Small intestine (tissue), 7 donors: Measurements from ENCODE around the gene SLC37A4. TPM values are rescaled to one million over a fixed set of nuclear protein-coding genes. Genes with fewer than 3 reads are reported as not detected.
"Not testable (repeated sequence)": the region's sequence is repeated elsewhere in the genome, so short reads cannot be mapped to it uniquely, and the experiment has no call there.

Experiments
- DNase-seq, 2 donors: peaks; one replicate each; pipeline versions ENCODE4 v3.0.0 to v3.0.0-alpha.2; 2013
- FAIRE-seq: peaks from 2 replicates; lab custom pipeline; 2012; peaks lifted over from hg19 to GRCh38; lab: Jason Lieb, UNC
- H3K27ac ChIP-seq, 3 donors: one replicate each; pipeline ENCODE4 v1.5.1; 2013; ENCODE audit warnings: low read length in 2 of 3, mild to moderate bottlenecking in 2 of 3, control low read depth in 1 of 3, inconsistent platforms in 1 of 3, low read depth in 1 of 3, moderate library complexity in 1 of 3
- H3K27me3 ChIP-seq, 3 donors: one replicate each; pipeline ENCODE4 v1.6.1; 2013; ENCODE audit warnings: low read length in 3 of 3, inconsistent platforms in 1 of 3; ENCODE audit not compliant: control insufficient read depth in 3 of 3, insufficient read depth in 3 of 3
- H3K36me3 ChIP-seq, 3 donors: one replicate each; pipeline ENCODE4 v1.6.1; 2013; ENCODE audit warnings: low read length in 3 of 3, inconsistent platforms in 1 of 3, low read depth in 1 of 3, mild to moderate bottlenecking in 1 of 3, moderate library complexity in 1 of 3; ENCODE audit not compliant: control insufficient read depth in 3 of 3, insufficient read depth in 2 of 3
- H3K4me1 ChIP-seq, 3 donors: one replicate each; pipeline ENCODE4 v1.6.1; 2013; ENCODE audit warnings: low read length in 2 of 3, inconsistent platforms in 1 of 3, low read depth in 1 of 3, mild to moderate bottlenecking in 1 of 3, moderate library complexity in 1 of 3; ENCODE audit not compliant: control insufficient read depth in 3 of 3, insufficient read depth in 2 of 3
- H3K4me3 ChIP-seq, 3 donors: one replicate each; pipeline ENCODE4 v1.5.1; 2013; ENCODE audit warnings: low read length in 3 of 3, control low read depth in 1 of 3, inconsistent platforms in 1 of 3, low read depth in 1 of 3, mild to moderate bottlenecking in 1 of 3, moderate library complexity in 1 of 3
- H3K9me3 ChIP-seq, 2 donors: one replicate each; pipeline ENCODE4 v1.6.1; 2013; ENCODE audit warnings: low read depth in 1 of 2, low read length in 1 of 2; ENCODE audit not compliant: control insufficient read depth in 2 of 2, insufficient read depth in 1 of 2
- WGBS, 3 donors: extraction: QIAGEN DNeasy Blood & Tissue Kit; methylation state at CpG; one replicate each; pipeline ENCODE4 v1.1.7; 2013; 5-methylcytosine and 5-hydroxymethylcytosine counted together
- polyA plus RNA-seq, 4 donors: library from polyadenylated mRNA; stranded (reverse) in 3 of 4; unstranded in 1 of 4; fragments of 200-250 nt in 3 of 4; fragments of 120-200 nt in 1 of 4; gene quantifications; one replicate each; pipeline versions ENCODE4 v1.2.1 to v1.2.3, GENCODE V29; 2013
- donor health status: healthy with polysubstance abuse.
- donor health status: control.
- donor health status: control.
- donor health status: Bipolar disorder and iron deficiency.
- donor health status: healthy.

SLC37A4 gene
- polyA plus RNA-seq, 4 donors: 57.9 to 250 (median 96.9) TPM

- WGBS, 3 donors: 80 to 85% (median 85%) methylated on average over 3 of the region's 3 CpGs
- FAIRE-seq: no peak
These were observed 4.1 kb upstream of the SLC37A4 start for GRCh38 chr11:119034813-119035212.

GRCh38 chr11:119033421-119033820 lies 2.7 kb upstream of the SLC37A4 start:
- not testable (repeated sequence) for FAIRE-seq

More at GRCh38 chr11:119034813-119035212, 4.1 kb upstream of the SLC37A4 start:
- Histone ChIP-seq H3K4me3 (no peak overlapping the region), H3K36me3 (no peaks in the 10 kb centered on the region), H3K4me1 (no peaks in the 10 kb centered on the region), H3K9me3 (no peaks in the 10 kb centered on the region), H3K27ac (no peak overlapping the region), H3K27me3 (no peaks in the 10 kb centered on the region)
- DNase-seq: no peak

GRCh38 chr11:119031912-119032280 lies 1.2 kb upstream of the SLC37A4 start:
- no peaks in the 10 kb centered on the region for H3K4me1 ChIP-seq
- H3K36me3 ChIP-seq: peaks cover 0 to 23% (median 0%) of the 10 kb centered on the region in 3 donors
- H3K4me3 ChIP-seq: no peak overlapping the region
- FAIRE-seq (no peak), DNase-seq (no peak)
- no peaks in the 10 kb centered on the region for H3K27me3 ChIP-seq
- 76 to 86% (median 83%) methylated on average over 8 to 9 of the region's 9 CpGs for WGBS, 3 donors
- no peaks in the 10 kb centered on the region for H3K9me3 ChIP-seq
- H3K27ac ChIP-seq: no peak overlapping the region

More at GRCh38 chr11:119033421-119033820, 2.7 kb upstream of the SLC37A4 start:
- not testable (repeated sequence) for H3K27me3 ChIP-seq, DNase-seq, H3K4me3 ChIP-seq, H3K36me3 ChIP-seq, H3K9me3 ChIP-seq, H3K4me1 ChIP-seq, H3K27ac ChIP-seq
- 79 to 93% (median 84%) methylated on average over 10 of the region's 10 CpGs for WGBS, 3 donors

- Histone ChIP-seq H3K9me3 (no peaks in the 10 kb centered on the region), H3K4me1 (peaks cover 0 to 19% (median 0%) of the 10 kb centered on the region in 3 donors), H3K36me3 (peaks cover 0 to 42% (median under 1%) of the 10 kb centered on the region in 3 donors), H3K27me3 (no peaks in the 10 kb centered on the region), H3K4me3 (peak overlapping the region; percentile 78 to 87 (median 82)), H3K27ac (peak overlapping the region; percentile 85 to 96 (median 88))
- DNase-seq (peak in 1 of 2 donors; percentile 16), FAIRE-seq (no peak)
- 0 to 5% (median 2%) methylated on average over 12 to 13 of the region's 13 CpGs for WGBS, 3 donors
These were observed 698 bp downstream of the SLC37A4 start for GRCh38 chr11:119030029-119030328.

- 8 to 44% (median 27%) methylated on average over 10 of the region's 10 CpGs for WGBS, 3 donors
- FAIRE-seq (no peak), DNase-seq (peak; percentile 94 to 97)
- peak overlapping the region; percentile 85 to 96 (median 88) for H3K27ac ChIP-seq
- H3K36me3 ChIP-seq: peaks cover 0 to 47% (median 2%) of the 10 kb centered on the region in 3 donors
- H3K4me1 ChIP-seq: peaks cover 0 to 24% (median 0%) of the 10 kb centered on the region in 3 donors
- no peaks in the 10 kb centered on the region for H3K27me3 ChIP-seq
- no peaks in the 10 kb centered on the region for H3K9me3 ChIP-seq
- H3K4me3 ChIP-seq: peak overlapping the region in 2 of 3 donors; percentile 82 to 87
These were observed 1.2 kb downstream of the SLC37A4 start for GRCh38 chr11:119029340-119030028.

GRCh38 chr11:119029069-119029339 lies 1.7 kb downstream of the SLC37A4 start:
- FAIRE-seq (no peak), DNase-seq (no peak)
- H3K27me3 ChIP-seq: no peaks in the 10 kb centered on the region
- peak overlapping the region in 2 of 3 donors; percentile 82 to 87 for H3K4me3 ChIP-seq
- no peaks in the 10 kb centered on the region for H3K9me3 ChIP-seq
- peaks cover 0 to 50% (median 2%) of the 10 kb centered on the region in 3 donors for H3K36me3 ChIP-seq
- peak overlapping the region; percentile 85 to 96 (median 88) for H3K27ac ChIP-seq
- H3K4me1 ChIP-seq: peaks cover 0 to 29% (median 2%) of the 10 kb centered on the region in 3 donors
- 13 to 70% (median 55%) methylated on average over 1 of the region's 1 CpG for WGBS, 3 donors

- 16 to 61% (median 38%) methylated on average over 8 to 9 of the region's 9 CpGs for WGBS, 3 donors
- Histone ChIP-seq H3K9me3 (no peaks in the 10 kb centered on the region), H3K36me3 (peaks cover 0 to 52% (median 2%) of the 10 kb centered on the region in 3 donors), H3K27me3 (no peaks in the 10 kb centered on the region), H3K4me3 (peak overlapping the region in 2 of 3 donors; percentile 82 to 87), H3K4me1 (peaks cover 2 to 34% (median 2%) of the 10 kb centered on the region in 3 donors), H3K27ac (peak overlapping the region; percentile 85 to 96 (median 88))
- FAIRE-seq: no peak
- DNase-seq: peak; percentile 24 to 71
These were observed 2.2 kb downstream of the SLC37A4 start for GRCh38 chr11:119028346-119029068.

GRCh38 chr11:119027561-119028345 lies 2.9 kb downstream of the SLC37A4 start:
- Histone ChIP-seq H3K4me1 (peaks cover 2 to 40% (median 4%) of the 10 kb centered on the region in 3 donors), H3K4me3 (peak overlapping the region in 2 of 3 donors; percentile 82 to 87), H3K36me3 (peaks cover 0 to 58% (median 3%) of the 10 kb centered on the region in 3 donors), H3K27me3 (no peaks in the 10 kb centered on the region), H3K27ac (peak overlapping the region; percentile 64 to 88 (median 73)), H3K9me3 (no peaks in the 10 kb centered on the region)
- 32 to 72% (median 60%) methylated on average over 9 of the region's 9 CpGs for WGBS, 3 donors
- DNase-seq (peak in 1 of 2 donors; percentile 13), FAIRE-seq (no peak)
